Measurements from ENCODE around the gene ASB7.
"Not testable (repeated sequence)": the region's sequence is repeated elsewhere in the genome, so short reads cannot be mapped to it uniquely, and the experiment has no call there.

The ASB7 gene

DNA sequence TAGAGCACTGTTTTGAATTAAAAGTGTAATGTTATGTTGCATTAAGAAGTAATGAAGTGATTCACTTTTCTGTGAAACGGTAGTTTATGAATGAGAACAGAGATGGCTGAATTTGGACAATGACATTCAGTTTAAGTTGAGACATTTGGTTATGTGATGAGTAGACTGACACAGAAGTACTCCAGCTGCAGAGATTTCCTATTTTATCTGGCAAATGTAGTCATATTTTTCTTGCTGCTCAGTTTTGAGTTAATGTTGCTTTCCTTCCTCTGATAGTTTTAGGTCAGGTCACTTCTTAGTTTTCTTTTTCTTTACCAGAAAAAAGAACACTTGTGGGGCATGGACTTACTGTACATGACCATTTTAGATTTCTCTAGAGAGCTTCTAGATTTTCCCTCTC, 51.2 kb downstream of the ASB7 start:
- DNase-seq: no peak

DNA sequence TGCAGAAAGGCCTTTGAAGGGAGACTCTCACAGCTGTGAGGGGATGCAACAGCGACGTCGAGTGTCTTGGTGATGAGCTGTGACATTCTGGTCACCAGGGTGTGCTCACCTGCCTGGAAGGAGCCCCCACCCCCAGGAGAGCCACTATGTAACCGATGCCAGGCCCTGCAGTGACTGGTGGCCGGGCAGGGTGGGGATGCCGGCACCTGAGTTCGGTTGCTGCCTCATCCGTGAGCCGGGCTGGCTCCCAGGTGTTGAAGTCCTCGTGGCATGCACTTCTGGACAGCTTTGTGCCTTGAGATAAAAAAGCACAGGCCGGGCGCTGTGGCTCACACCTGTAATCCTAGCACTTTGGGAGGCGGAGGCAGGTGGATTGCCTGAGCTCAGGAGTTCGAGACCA, 56.5 kb downstream of the ASB7 start:
- DNase-seq: no peak

DNA sequence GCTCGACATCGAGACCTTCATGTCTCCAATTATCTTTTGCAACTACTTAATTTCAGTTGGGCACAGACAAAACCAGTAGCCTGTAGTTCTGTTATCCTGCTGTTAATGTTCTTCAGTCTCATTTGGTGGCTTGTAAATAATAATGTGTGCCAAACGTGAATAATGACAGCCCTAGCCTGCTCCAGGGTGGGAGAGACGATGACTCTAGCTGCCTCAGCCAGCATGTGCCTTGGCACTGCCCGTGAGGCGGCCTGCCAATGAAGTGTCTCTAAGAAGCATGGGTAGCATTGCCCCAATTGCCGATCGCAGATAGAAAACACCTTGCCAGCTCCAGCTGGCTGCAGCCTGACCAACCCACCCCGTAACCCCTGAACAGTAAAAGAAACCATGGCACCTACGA, 58.8 kb downstream of the ASB7 start:
- DNase-seq: no peak

DNA sequence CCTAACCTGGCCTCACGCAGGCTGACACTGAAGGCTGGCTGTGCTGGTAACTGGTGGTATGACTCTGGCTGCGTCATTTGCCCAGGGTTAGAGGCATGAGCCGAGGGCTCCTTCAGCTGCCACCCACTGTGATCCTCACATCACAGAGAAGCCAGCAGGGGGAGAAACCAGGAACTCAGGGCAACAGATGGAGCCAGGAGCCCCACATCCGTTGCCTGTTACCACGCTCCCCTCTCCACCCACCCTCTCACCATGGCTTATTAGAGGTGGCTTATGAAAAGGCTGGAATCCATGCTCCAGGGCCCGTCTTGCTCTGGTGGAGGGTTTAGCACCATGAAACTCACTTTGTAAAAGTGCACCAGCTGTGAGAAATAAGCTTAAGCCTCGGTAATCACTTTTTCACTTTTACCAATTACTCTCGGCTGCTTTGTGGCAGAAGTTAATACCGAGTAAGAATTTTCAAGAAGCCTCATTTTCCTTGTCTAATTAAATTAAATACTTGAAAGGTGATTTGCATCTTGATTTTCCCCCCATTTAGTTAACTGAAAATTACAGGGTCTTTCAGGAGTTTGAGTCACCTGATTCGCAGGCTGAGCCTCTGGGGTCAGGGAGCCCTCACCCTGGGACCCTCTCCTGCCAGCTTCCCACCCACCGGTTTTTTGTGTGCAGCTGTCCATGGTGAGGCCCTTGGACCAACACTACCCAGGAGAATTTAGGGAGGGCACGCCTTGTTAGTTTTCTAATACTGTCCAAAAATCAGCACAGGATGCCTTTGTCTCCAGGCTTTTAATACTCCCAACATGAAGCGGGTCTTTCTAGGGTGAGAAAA, 60.9 kb downstream of the ASB7 start:
- no peak for DNase-seq

DNA sequence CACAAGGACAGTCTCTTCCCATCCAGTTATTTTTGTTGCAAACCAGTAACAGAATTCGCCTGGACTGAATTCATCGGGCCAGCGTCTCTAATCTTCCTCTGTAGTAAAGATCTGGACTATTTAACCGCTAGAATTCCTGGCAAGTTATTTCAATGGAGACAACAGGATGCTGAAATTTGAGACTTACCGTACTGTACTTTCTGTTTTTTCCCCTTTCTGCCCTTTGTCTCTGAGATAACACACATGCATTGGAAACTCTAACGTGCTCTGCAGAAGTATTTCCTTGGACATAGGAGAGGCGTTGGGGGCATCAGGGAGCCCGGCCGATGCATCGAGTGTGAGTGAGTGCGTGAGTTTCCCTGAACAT, 61.5 kb downstream of the ASB7 start:
- DNase-seq: no peak

DNA sequence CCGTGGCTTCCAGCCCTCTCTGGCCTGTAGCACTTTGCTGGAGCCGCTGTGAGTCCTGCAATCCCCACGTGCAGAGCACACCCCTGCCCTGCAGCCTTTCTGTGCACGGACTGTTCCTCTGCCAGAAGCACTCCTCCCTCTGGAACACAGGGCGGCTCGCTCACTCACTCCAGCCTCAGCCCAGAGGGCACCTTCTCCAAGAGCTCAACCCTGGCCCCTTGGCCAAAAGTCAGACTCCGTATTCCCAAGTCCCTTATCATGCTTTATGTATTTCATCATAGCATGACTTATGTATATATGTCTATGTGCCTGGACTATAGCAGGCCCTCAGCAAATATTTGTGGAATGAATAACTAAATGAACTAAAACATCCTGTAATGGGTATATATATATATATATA, 63.2 kb downstream of the ASB7 start:
- DNase-seq: no peak

DNA sequence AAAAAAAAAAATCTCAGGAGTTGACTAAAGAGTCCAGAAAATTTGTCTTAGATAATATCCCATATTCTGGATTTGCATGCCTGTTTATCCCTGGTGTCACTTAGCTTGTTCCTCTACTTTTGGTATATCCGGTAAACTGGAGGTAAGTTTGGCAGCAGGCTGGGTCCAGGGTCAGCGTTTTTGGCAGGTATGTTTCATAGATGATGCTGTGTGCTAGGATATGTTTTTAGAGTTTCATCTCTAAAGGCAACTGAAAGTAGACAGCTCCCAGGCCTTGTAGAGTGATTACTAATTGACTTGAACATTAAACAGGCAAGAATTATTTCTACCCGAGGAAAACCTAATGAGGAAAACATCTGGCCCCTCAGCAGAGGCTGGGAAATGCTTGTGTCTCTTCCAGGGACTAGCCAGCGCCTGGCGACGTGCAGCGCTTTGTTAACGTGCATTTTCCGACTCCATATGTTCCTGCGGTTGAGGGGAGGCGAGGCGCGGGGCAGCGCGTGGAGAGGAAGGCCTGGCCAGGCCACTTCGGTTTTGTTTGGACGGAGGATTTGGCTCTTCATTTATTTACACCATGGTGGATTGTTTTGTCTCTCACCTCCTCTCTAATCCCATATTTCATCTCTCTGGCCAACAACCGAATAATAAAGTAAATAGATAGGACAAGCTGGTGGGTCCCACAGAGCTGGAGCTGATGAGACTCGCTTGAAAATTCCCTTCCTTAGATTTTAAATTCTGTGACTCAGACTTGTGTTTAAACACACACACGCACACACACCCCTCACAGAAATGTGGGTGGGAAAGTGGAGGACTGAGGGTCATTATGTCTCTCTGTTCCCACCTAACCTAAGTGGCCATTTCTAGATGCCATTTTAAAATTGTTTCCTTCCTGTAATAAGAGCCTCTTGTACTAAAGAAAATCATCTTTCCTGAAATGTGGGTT, 65.3 kb downstream of the ASB7 start:
- DNase-seq: no peak

DNA sequence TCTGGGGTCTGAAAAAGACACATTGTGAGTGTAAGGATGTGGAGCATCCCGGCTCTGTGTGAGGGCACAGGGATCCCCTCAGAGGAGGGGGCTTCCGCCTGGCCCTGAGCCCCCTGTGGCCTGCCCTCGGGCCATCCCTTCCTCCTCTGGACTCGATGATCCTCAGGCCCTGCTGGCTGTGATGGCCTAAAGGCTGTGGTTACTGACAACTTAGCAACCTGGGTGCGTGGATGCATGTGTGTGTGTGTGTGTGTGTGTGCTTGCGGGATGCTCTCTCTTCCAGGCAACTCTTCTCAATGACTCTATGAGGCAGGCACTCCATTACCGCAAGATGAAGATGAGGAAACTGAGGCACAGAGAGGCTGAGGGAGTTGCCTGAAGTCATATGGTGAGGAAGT, 66.0 kb downstream of the ASB7 start:
- no peak for DNase-seq

DNA sequence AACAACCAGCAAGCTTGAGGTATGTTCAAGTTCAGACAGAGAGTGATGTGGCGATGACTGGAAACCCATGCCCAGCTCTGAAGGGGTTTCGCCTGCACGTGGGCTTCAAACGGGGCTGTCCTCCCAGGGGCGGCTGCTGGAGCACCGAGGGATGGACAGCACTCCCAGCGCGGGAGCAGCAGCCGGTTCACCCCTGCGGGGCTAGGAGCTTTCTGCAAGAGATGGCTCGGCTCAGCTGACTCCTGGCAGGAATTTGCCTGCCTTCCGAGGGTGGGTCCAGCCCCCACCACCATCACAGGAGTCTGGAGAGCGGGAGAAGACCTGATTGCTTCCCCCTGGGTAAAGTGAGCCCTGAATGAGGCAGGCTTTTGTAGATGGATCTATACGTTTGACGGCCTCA, 66.9 kb downstream of the ASB7 start:
- no peak for DNase-seq

DNA sequence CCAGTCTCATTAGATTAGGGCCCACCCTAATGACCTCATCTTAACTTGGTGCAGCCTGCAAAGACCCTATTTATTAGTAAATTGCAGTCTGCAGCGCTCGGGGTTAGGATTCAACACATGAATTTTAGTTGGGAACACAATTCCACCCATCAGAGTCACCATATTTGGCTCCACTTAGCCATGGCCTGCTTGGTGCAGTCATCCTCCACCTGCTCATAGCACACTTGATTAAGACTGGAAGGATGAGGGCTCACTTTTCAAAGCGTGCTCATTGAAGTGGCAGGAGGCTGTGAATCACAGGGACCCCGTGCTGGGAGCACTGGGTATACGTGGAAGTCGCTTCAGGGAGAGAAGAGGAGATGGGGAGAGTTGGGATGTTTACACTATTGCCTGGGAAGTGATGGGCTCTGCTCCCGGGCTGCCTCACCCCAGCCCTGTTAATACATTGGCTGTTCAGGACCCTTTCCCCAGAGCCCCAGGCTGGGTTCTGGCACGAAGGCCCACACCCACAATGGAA, 68.2 kb downstream of the ASB7 start:
- DNase-seq: no peak

DNA sequence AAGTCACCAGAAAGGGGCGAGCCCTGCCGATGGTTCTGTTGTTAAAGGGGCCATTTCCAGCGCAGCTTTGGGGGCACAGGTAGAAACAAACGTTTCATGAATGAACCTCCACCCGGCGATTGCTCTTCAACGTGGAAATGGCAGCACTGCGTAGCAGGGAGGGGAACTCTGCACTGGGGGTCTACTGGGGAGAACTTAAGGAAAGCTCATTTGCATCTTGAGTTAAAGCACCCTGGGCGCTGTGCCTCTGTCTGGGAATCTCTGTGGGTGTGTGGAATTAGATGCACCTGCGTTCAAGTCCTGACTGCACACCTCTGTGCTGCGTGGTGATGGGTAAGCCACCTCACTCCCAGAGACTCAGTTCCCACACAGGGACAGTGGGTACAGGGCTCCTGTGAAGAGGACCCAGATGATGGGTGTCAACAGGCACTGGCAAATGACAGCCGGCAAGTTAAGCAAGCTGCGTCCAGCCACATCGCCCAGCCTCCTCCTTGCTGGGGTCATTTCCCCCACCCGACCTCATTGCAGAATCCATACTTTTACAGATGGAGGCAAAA, 68.8 kb downstream of the ASB7 start:
- no peak for DNase-seq

DNA sequence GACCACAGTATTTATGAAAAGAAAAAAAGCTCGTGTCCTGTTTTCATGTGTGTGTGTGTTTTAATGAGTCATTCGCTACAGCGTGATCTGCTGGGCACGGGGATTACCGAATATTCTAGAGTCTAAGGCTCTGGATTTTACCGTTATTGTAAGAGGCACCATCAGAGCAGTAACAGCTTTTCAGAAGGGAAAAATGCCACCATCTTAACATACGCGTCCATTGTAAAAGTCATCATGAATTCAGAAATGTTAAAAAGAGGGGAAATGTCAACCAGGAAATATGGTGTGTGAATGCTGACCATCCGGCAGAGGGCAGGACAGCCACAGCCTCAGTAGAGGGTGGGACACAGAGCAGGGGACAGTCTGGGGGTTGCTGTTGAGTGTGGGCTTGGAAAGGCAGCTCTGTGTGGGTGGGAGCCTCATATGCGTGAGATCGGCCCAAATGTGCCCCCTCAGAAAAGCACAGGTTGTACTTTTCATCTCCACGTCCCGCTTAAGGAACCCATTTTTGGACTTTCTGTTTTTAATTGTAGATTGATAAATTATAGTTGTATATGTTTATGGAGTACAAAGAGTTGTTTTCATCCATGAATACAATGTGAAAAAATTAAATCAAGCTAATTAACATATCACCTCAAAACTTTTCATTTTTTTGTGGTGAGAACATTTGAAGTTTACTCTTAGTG, 69.6 kb downstream of the ASB7 start:
- no peak for DNase-seq

DNA sequence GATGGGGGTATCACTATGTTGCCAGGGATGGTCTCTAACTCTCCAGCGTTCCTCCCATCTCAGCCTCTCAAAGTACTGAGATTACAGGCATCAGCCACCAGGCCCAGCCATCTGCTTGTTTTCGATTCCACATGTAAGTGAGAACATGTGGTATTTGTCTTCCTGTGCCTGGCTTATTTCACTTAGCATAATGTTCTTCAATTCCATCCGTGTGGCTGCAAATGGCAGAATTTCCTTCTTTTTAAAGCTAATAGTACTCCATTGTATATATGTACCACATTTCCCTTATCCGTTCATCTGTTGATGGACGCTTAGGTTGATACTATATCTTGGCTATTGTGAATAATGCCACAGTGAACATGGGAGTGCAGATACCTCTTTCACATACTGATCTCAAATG, 70.6 kb downstream of the ASB7 start:
- no peak for DNase-seq

DNA sequence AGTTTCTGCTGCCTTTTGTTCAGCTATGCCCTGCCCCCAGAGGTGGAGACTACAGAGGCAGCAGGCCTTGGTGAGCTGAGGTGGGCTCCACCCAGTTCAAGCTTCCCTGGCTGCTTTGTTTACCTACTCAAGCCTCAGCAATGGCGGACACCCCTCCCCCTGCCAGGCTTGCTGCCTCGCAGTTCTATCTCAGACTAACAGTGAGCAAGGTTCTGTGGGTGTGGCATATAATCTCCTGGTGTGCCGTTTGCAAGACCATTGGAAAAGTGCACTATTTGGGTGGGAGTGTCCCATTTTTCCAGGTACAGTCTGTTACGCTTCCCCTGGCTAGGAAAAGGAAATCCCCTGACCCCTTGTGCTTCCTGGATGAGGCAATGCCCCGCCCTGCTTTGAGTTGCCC, 76.8 kb downstream of the ASB7 start:
- not testable (repeated sequence) for DNase-seq

DNA sequence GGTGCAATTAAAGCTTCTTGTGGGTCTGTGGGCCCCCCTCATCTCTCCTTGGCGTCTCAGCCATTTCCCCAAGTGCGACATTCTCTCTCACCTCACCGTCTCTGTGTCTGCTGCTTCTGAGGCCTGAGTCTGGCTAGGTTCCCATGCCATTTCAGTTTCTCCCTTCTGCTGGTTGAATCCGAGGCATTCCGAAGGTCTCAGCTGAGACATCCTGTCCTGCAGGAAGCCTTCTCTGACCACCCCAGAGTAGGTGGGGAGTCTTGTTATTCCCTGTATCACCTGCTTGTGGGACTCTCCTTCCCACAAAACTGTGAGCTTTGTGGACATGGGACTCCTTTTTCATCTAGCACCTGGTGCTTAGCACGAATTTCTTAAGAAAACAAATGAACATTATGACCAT, 78.3 kb downstream of the ASB7 start:
- no peak for DNase-seq

DNA sequence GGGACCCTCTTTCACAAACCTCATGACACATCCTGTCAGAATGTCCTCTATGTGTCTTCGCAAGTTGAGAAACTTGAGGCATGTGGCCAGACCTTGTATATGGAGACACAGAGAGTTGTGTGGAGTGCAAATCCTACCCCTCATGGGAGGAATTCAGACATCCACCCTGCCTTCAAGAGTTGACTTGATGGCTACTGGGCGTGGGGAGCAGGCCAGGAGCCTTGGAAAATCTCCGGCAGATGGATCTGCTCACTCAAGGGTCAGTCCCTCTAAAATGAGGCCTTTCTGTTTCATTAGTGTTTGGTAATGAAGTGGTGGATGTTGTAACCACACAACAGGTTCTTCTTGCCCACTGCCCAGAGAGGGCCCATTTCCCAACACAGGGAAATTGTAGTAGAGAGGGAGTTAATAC, 79.0 kb downstream of the ASB7 start:
- no peak for DNase-seq

DNA sequence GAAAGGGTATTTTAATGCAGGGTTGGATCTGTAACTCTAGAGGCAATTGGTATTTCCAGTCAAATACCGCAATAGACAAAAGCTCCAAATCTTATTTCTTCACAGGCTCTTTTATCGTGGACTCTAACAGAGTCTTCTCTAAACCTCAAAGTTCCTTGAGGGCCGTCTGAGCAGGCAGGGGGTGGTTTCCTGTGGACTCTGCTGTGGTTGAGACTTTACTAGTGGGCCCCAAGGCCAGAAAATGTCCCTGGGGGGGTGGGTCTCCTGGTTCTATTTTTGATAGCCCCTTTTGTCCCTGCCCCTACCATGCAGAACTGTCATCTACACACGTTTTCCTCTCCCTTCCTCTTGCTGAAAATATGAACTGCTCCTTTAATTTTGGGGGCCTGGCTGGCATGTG, 80.1 kb downstream of the ASB7 start:
- no peak for DNase-seq

DNA sequence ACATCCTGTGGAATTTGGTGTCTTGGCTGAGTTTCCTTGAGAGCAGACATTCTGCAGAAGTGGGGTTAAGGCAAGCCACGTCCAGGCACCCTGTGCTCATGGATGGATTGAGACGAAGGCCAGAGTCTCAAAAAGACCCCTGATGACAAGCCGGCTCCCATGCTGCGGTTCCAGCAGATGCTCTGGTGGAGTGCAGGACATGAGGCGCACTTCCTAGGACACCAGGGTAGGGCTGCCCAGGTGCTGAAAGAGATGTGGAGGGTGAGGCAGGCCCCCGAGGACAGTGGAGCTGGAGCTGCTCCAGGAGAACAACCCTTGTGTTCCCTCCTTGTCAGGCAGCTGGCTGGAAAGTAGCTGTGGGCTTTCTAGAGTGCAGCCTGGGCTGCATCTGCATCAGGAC, 81.0 kb downstream of the ASB7 start:
- no peak for DNase-seq

DNA sequence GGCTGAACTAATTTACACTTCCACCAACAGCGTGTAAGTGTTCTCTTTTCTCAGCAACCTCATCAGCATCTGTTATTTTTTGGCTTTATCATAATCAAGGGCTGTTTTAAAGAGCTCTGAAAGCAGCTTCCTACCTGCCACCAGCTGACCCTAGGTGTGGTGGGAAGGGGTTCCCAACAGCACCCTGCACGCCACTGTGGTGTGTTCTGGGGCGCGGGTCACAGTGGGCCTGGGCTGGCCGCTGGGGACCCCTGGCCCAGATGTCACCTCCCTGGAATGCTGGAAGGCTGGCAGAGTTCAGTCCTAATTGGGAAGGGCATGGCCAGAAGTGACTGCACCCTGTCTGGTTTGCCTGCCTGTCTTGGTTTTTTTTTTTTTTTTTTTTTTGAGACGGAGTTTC, 82.2 kb downstream of the ASB7 start:
- no peak for DNase-seq

DNA sequence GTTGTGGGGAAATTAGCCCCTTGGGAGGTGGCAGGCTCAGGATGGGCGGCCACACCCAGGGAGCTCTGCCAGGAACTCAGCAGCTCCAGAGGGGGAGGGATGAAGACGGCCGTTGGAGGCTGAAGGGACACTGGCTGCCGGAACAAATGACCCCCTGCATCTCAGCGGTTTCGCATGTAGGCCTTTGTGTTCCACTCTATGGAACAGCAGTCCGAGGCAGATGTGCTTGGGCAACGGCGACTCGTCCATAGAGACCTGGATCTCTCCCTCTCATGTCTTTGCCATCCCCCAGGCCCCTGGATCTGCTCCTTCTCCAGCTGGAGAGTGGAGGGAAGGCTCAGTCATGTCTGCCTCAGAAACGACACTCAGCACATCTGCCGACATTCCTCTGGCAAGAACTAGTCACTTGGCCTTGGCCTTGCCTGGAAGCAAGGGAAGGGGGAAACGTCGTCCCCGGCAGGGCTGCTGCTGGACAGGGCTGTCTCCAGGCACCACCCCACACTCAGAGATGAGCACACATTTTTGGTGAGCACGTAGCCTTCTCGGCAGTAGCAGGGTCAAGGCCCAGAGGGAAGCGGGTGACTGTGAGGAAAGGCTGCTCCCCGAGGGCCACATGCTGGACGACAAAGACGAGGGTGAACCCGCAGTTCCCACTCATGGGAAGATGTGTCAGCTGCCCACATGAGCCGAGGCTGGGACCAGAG, 83.8 kb downstream of the ASB7 start:
- no peak for DNase-seq

DNA sequence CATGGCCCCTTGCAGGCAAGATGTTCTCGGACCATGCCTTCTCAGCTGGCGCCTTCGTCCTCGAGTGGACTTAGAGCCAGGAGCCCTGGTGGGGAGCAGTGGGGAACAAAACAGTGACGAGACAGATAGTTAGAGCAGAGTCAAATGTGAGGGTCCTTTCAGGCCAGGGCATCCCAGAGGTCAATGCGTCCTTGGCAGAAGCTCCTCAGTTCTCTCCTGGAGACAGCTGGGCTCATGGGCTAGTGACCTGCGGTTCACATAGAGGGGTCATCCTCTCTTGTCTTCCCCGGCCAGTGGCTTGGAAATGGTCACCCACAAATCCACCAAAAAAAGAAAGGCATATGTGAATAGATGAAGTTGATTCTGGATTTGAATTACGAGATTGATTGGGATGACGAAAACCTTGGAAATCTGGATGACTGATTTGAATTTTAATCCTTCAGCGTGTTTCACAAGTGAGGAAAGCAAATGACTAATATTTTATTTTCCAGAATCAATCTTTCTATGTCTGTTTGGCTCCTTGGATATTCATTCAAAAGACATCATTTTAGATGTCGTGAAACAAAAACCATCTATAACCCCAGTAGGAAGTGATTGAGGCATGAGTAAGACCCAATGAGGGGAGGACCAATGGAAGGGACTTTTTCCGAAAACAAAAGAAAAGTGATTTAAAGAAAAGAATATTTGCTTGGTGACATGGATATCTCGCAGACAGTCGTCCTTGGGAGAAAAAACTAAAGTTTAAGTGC, 84.5 kb downstream of the ASB7 start:
- DNase-seq: no peak
